Measurements from ENCODE around the gene APBB2.

GRCh38 chr4:41160856-41161255, 53.5 kb downstream of the APBB2 start:
- TF ChIP-seq, protein P1, sequence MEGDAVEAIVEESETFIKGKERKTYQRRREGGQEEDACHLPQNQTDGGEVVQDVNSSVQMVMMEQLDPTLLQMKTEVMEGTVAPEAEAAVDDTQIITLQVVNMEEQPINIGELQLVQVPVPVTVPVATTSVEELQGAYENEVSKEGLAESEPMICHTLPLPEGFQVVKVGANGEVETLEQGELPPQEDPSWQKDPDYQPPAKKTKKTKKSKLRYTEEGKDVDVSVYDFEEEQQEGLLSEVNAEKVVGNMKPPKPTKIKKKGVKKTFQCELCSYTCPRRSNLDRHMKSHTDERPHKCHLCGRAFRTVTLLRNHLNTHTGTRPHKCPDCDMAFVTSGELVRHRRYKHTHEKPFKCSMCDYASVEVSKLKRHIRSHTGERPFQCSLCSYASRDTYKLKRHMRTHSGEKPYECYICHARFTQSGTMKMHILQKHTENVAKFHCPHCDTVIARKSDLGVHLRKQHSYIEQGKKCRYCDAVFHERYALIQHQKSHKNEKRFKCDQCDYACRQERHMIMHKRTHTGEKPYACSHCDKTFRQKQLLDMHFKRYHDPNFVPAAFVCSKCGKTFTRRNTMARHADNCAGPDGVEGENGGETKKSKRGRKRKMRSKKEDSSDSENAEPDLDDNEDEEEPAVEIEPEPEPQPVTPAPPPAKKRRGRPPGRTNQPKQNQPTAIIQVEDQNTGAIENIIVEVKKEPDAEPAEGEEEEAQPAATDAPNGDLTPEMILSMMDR (IDR thresholded peaks at IDR 0.05), result no peak
- TF ChIP-seq POLR2A (IDR thresholded peaks at IDR 0.05) (no peak), EP300 (IDR thresholded peaks at IDR 0.05) (no peak), POLR2AphosphoS5 (IDR thresholded peaks at IDR 0.05) (no peak)
